Hippocampal formation (tissue), 2 donors: Measurements from ENCODE around the gene SLX4IP.

ENCODE experiments used
- DNase-seq, 2 donors: peaks; one replicate each; lab custom pipeline; 2025; lab: John Stamatoyannopoulos, UW

Gene SLX4IP

GRCh38 chr20:10550204-10551118 is 115.4 kb downstream of the SLX4IP start:
- DNase-seq, result no peak

DNA sequence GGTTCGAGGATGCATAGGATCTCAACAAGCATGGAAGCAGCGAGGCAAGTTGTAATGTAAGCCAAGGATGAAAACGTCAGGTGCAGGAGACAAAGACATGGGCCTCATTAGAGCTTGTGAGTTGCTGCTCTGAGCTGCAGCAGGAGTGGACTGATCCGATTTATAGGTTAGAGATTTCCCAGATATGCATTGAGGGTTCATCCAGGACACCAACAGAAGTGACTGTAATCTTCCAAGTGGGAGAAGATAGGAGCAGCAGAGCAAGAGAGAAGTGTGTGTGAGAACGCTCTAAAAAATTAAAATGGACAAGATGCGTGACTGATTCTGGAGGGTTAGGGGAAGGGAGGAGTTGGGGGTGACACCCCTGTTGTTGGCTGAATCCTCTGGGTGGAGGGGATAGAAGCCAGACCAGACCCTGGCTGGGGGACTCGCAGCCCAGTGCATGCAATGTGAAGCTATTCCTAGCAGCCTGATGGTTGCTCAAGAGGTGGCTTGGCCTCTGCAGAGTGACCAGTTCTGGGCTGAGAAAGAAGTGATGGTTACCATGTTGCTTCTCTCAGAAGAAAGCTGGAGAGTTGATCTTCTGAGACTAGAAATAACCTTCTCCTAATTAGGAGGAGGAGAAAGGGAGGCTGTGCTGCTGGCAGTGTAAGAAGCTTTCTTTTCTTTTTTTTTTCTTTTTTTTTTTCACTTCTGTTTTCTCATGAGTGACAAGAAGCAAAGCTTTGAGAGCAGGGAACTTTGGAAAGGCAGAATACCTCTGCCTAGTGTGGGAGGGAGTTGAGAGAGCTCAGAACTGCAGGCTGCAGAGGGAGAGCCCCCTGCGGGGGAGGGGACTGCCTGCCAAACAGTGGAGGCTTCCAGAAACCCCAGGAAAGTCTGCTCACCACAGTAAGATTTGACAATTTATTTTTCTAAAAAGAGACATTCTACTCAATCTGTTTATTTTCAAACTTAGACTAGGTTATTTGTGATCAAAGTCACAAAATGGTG is 116.9 kb downstream of the SLX4IP start:
- no peak for DNase-seq

DNA sequence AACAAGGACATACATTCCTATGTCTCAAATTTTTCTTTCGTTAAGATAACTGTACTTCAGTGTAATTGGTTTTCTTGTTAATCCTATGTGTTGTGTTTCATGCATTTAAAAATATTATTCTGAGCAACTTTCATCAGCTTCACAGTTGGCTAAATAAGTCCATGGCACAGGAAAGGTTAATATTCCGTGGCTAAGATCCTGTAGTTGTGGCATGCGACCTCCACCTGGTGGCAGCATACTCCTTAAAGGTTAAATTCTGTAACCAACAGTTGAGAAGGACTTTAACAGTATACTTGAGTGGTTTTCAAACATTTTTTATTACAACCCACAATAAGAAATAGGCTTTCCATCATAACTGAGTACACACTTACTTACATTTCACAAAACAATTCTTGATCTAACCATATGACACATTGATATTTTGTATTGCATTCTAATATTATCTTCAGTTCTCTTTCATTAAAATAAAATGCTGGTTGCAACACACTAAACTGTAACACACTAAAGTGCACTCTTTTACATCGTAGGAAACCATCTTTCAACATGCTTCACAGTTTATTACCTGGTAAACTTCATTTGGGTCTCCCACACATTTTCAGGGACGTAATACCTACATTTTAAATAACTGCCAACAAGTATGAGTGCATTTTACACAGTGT is 118.3 kb downstream of the SLX4IP start:
- peak in 1 of 2 donors; percentile 52 for DNase-seq

GRCh38 chr20:10554285-10554684 is 119.2 kb downstream of the SLX4IP start:
- DNase-seq, result no peak

- no peak for DNase-seq
Observed at GRCh38 chr20:10555393-10555792, 120.3 kb downstream of the SLX4IP start.

DNA sequence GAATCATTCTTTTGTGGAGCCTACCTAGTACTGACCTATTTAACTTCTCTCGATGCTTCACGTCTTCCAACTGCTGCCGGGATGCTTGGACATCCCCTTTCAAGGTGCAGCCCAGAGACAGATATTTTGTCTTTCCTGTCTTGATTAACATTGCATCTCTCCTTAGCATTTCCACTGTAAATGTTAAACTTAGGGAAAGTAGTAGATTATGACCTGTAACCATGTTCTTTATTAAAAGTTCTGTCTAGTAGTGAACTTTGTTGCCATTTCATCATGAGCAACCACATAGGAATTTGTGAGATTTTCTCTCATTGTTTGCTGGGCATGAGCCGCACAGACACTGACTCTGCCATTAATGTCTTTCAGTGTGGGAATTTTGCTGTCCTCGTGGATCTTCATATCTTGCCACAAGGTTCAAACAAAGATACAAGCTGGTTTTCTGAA is 120.8 kb downstream of the SLX4IP start:
- no peak for DNase-seq

GRCh38 chr20:10556519-10557083 is 121.5 kb downstream of the SLX4IP start:
- DNase-seq, result no peak

- DNase-seq, result no peak
Observed at GRCh38 chr20:10557685-10558084, 122.6 kb downstream of the SLX4IP start.

DNA sequence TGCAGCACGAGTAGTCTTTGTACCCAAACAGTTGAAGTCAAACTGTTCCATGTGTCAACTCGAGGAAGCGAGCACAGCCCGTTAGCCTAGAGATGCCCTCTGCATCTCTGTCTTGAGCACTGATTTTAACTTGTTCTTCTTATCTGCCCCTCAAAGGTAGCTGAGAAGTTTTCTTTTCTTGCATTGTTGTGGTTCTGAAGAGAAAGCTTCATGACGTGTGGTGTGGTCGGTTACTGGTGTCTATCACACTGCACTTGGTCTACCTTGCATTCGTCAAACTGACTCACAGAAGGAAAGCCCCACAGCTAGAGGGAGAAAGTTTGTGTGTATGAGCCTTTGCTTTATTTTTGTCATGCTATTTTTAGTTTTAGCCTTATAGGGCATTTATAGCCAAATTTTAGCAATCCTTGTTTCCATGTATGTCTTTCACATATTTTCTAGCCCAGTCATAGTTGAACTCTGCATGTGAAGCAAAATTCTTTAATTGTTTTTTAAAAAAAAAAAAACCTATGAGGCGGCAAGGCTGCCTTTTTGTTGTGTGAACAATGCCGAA is 123.6 kb downstream of the SLX4IP start:
- no peak for DNase-seq

- no peak for DNase-seq
Observed at GRCh38 chr20:10559266-10559665, 124.2 kb downstream of the SLX4IP start.

DNA sequence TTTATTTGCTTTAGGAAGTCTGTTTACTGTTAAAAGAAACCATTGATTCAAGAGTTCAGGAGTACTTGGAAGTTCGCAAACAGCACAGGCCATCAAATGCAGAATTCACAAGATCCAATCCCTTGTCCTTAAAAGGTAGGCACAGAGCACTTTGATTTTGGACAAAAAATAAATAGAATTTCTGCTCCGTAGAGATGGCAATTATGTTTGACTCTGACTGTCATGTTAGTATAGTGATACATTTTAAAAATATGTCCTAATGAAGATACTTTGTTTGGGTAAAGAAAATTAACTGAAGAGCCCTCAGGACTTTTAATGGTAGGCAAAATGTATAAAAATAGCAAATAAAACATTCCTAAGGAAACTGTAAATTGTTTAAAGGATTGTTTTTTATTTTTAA is 125.6 kb downstream of the SLX4IP start:
- DNase-seq, result no peak

- DNase-seq, result no peak
Observed at GRCh38 chr20:10561302-10561701, 126.2 kb downstream of the SLX4IP start.

GRCh38 chr20:10562899-10563298 is 127.8 kb downstream of the SLX4IP start:
- DNase-seq, result no peak

DNA sequence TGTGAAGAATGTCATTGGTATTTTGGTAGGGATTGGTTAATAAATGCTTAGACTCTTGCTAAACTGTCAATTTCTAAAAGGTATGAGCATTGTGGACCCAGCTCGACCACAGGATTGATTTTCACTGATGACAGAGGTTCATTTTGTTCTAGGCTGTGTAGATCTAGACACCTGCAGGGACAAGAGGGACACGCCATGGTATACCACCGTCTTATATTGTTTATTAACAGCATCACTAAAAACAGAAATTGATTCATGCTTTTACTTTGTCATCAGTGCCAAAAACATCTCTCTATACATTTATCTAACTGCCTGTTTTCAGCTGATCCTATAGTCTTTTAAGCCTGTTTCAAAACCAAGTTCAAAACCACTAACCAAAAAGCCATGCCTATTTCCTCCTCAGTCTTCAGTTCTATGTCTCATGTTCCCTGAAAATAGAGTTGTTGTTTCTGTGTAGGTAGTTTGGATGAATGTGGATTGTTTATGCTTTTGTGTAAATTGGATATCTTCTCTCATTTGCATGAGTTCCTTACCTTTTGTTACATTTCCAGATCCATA is 128.9 kb downstream of the SLX4IP start:
- DNase-seq, result no peak

GRCh38 chr20:10565191-10565921 is 130.3 kb downstream of the SLX4IP start:
- DNase-seq, result no peak

DNA sequence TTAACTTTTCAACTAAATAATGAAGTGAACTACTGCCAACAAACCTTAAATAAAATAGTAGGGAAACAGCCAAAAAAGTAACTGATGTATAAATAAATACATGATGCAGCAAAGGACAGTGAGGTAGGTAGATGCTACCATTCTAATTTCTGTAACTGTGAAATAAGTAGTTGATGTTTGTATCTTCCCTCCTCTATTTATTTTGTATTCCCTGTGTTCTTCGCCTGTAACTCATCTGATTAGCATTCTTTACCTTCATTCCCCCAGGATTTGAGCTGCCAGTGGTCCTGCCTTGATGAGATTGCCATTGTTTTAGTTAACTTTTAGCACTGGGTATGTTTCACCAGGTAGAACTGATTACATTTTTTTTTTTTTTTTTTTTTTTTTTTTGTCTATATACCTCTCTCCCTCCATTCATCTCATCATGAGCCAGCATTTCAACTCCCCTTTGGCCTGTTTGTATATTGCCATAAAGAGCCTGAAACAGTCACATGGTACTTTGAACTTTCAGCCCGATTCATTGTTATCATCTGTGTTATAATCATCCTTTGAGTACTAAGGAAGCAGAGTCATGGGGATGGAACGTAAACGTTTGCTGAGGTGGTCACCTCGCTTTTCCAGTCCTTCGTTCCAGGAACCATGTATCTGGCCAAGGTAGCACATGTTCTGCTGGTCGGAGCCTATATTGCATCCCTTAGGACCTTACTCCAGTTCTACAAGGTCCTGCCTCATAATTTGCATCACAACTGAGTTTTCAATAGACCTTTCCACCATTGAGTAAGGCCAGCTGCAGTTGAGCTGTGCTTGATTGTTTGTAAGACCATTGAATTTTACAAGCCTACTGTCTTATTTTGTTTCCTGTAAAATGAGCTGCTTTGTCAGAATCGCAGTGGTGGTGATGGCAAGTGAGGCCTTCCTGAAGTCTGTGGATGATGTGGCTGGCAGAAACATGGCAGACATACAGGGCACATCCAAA is 131.1 kb downstream of the SLX4IP start:
- DNase-seq, result no peak

DNA sequence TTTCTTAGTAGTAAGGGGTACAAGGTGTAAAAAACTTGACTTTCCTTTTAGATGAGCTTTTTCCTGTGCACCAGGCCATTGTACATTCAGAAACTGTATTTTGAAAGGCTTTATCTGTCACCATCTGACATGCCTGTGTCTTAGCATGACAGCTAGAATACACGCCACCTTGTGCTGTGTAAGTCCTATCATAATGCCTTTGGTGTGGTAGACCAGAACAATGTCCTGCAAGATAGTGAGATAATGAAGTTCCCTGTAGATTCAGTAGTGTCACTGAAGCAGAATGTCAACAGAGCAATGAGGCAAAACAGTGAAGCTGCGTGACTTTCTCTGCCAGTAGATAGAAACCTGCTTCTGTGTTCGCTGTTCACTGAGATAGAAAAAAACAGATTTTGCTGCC is 132.9 kb downstream of the SLX4IP start:
- DNase-seq, result no peak

DNA sequence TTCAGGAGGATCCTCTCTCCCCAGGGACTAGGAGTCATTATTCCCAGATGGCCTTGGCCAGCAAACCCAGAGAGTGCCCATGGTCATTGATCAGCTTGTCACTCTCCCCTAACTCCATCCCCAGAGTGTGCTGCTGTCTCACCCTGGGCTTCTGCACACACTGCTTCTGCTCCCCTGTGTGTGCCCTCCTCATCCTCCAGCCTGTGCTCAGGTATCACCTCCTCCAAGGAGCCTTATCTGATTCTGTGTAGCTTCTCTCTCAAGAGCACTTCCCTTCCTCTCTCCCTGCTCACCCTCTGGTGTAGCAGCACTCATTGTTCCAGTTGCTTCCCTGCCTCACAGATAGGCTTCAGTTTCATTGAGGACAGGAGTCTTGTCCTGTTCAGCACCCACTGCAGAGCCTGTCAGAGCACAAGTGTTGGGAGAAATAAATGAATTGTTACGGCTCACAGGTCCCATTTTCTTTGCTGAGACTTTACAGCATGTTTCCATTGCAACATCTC is 136.3 kb downstream of the SLX4IP start:
- no peak for DNase-seq

DNA sequence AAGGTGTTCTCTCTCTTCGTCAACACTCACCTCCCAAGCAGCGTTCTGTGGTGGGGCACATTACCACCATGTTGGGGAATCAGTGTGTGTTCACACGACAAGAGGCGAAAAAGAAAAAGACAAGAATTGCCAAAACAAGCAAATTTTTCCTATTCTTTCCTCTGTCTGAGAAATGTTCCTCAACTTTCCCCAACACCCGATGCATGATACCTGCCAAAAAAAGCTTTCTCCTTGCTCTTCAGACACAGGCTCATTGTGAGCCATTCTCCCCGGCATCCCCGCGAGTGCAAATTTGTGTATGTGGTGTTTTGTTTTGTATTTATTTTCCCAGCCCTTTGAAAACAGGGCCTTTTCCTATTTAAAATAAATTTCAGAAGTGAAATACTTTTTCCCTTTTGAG is 137.7 kb downstream of the SLX4IP start:
- no peak for DNase-seq
